Activated CD4-positive, alpha-beta T cell treated with anti-CD3 and anti-CD28 coated beads for 24 hours (primary cell): ENCODE results near the gene OCA2.

Source experiments
- DNase-seq, 2 donors: peaks; one replicate each; pipeline ENCODE4 v3.0.0-alpha.2; 2020; ENCODE audit warnings: low read depth in 2 of 2

The OCA2 gene

GRCh38 chr15:28003302-28004037 is 95.6 kb downstream of the OCA2 start:
- no peak for DNase-seq

- no peak for DNase-seq
These were observed 96.2 kb downstream of the OCA2 start for GRCh38 chr15:28002867-28003266.

- no peak for DNase-seq
These were observed 96.8 kb downstream of the OCA2 start for GRCh38 chr15:28002136-28002861.

- no peak for DNase-seq
These were observed 97.5 kb downstream of the OCA2 start for GRCh38 chr15:28001641-28002040.

GRCh38 chr15:27993996-27994780 is 104.9 kb downstream of the OCA2 start:
- DNase-seq: no peak

- no peak for DNase-seq
These were observed 105.6 kb downstream of the OCA2 start for GRCh38 chr15:27993544-27993943.

- no peak for DNase-seq
These were observed 108.3 kb downstream of the OCA2 start for GRCh38 chr15:27990521-27991515.

GRCh38 chr15:27989838-27990237 is 109.3 kb downstream of the OCA2 start:
- no peak for DNase-seq

GRCh38 chr15:27989427-27989826 is 109.7 kb downstream of the OCA2 start:
- DNase-seq: no peak

- no peak for DNase-seq
These were observed 114.0 kb downstream of the OCA2 start for GRCh38 chr15:27985099-27985498.

- no peak for DNase-seq
These were observed 115.6 kb downstream of the OCA2 start for GRCh38 chr15:27983496-27983895.

GRCh38 chr15:27977696-27978095 is 121.4 kb downstream of the OCA2 start:
- DNase-seq: no peak

GRCh38 chr15:27973886-27974285 is 125.2 kb downstream of the OCA2 start:
- no peak for DNase-seq

GRCh38 chr15:27970661-27971392 is 128.3 kb downstream of the OCA2 start:
- DNase-seq: no peak

- DNase-seq: no peak
These were observed 131.6 kb downstream of the OCA2 start for GRCh38 chr15:27967541-27967940.

GRCh38 chr15:27965546-27965945 is 133.6 kb downstream of the OCA2 start:
- DNase-seq: no peak

- no peak for DNase-seq
These were observed 137.3 kb downstream of the OCA2 start for GRCh38 chr15:27961801-27962200.

GRCh38 chr15:27958911-27959578 is 140.1 kb downstream of the OCA2 start:
- DNase-seq: no peak

- no peak for DNase-seq
These were observed 142.8 kb downstream of the OCA2 start for GRCh38 chr15:27956285-27956684.

- no peak for DNase-seq
These were observed 144.0 kb downstream of the OCA2 start for GRCh38 chr15:27955087-27955486.
